Stimulated activated CD8-positive, alpha-beta memory T cell treated with anti-CD3 and anti-CD28 coated beads, Interleukin-2, amount 100 ng/mL, for 48 hours (primary cell): ENCODE measurements around the gene HPSE.
"Not testable (repeated sequence)": the region's sequence is repeated elsewhere in the genome, so short reads cannot be mapped to it uniquely, and the experiment has no call there.

Source experiments
- DNase-seq, 2 donors: peaks; one replicate each; pipeline ENCODE4 v3.0.0-alpha.2; 2020; ENCODE audit warnings: low read depth in 2 of 2

Gene HPSE

GRCh38 chr4:83283181-83283580 lies 51.5 kb downstream of the HPSE start:
- DNase-seq: no peak

GRCh38 chr4:83282049-83282535 lies 52.6 kb downstream of the HPSE start:
- DNase-seq: no peak

GRCh38 chr4:83281307-83281706 lies 53.3 kb downstream of the HPSE start:
- DNase-seq: no peak

GRCh38 chr4:83276299-83277040 lies 58.2 kb downstream of the HPSE start:
- no peak for DNase-seq

GRCh38 chr4:83273926-83274325 lies 60.7 kb downstream of the HPSE start:
- DNase-seq: not testable (repeated sequence)

GRCh38 chr4:83272900-83273299 lies 61.7 kb downstream of the HPSE start:
- no peak for DNase-seq

GRCh38 chr4:83269256-83269655 lies 65.4 kb downstream of the HPSE start:
- DNase-seq: no peak

GRCh38 chr4:83268491-83268890 lies 66.2 kb downstream of the HPSE start:
- DNase-seq: no peak

- no peak for DNase-seq
Measured at GRCh38 chr4:83267830-83268475, 66.7 kb downstream of the HPSE start.

- no peak for DNase-seq
Measured at GRCh38 chr4:83267121-83267829, 67.4 kb downstream of the HPSE start.

GRCh38 chr4:83266689-83267088 lies 68.0 kb downstream of the HPSE start:
- DNase-seq: no peak

GRCh38 chr4:83263106-83263505 lies 71.5 kb downstream of the HPSE start:
- DNase-seq: no peak

- DNase-seq: no peak
Measured at GRCh38 chr4:83262682-83263081, 72.0 kb downstream of the HPSE start.

GRCh38 chr4:83261307-83261706 lies 73.3 kb downstream of the HPSE start:
- DNase-seq: no peak

- no peak for DNase-seq
Measured at GRCh38 chr4:83259586-83259985, 75.1 kb downstream of the HPSE start.

- DNase-seq: no peak
Measured at GRCh38 chr4:83258461-83258860, 76.2 kb downstream of the HPSE start.

GRCh38 chr4:83257811-83258210 lies 76.8 kb downstream of the HPSE start:
- no peak for DNase-seq

GRCh38 chr4:83255584-83255983 lies 79.1 kb downstream of the HPSE start:
- DNase-seq: no peak

GRCh38 chr4:83252782-83253405 lies 81.8 kb downstream of the HPSE start:
- DNase-seq: peak; percentile 23 to 41

GRCh38 chr4:83251447-83251830 lies 83.2 kb downstream of the HPSE start:
- DNase-seq: no peak

GRCh38 chr4:83250687-83251446 lies 83.8 kb downstream of the HPSE start:
- no peak for DNase-seq

- DNase-seq: no peak
Measured at GRCh38 chr4:83248486-83248885, 86.2 kb downstream of the HPSE start.
